ENCODE data around the gene NXPH1.

- TF ChIP-seq REST (IDR thresholded peaks at IDR 0.05; ENCODE audit: unreplicated experiment) = no peak
- no peak for TF ChIP-seq CTCF (conservative IDR thresholded peaks at IDR 0.05; ENCODE audit: low read depth in 2 of 2)
- TF ChIP-seq EZH2phosphoT487 (IDR thresholded peaks at IDR 0.05; ENCODE audit: unreplicated experiment) = no peak
- no peak for TF ChIP-seq EZH2 (IDR thresholded peaks at IDR 0.05; ENCODE audit: low read depth, unreplicated experiment)
- no peak for TF ChIP-seq JUNB (IDR thresholded peaks at IDR 0.05; ENCODE audit: unreplicated experiment)
- no peak for TF ChIP-seq POLR2AphosphoS5 (IDR thresholded peaks at IDR 0.05; ENCODE audit: low read depth)
- no peak for TF ChIP-seq CREB1 (CRISPR knock-in tag; IDR thresholded peaks at IDR 0.05; ENCODE audit: low read depth)
- TF ChIP-seq STAT1 (IDR thresholded peaks at IDR 0.05; ENCODE audit: unreplicated experiment) = no peak
- TF ChIP-seq ETS1 (IDR thresholded peaks at IDR 0.05) = no peak
- no peak for TF ChIP-seq ZNF114 (CRISPR knock-in tag; IDR thresholded peaks at IDR 0.05)
- TF ChIP-seq ZNF462 (CRISPR knock-in tag; IDR thresholded peaks at IDR 0.05) = no peak
- no peak for TF ChIP-seq ZNF331 (CRISPR knock-in tag; IDR thresholded peaks at IDR 0.05; ENCODE audit: low read depth)
These were observed 74.2 kb downstream of the NXPH1 start for GRCh38 chr7:8507566-8507965.
